ENCODE measurements around the gene PSMF1. TPM values are rescaled to one million over a fixed set of nuclear protein-coding genes. Genes with fewer than 3 reads are reported as not detected.

The PSMF1 gene
- total RNA-seq, 1 donor from 2014 or later: 142 TPM

DNA sequence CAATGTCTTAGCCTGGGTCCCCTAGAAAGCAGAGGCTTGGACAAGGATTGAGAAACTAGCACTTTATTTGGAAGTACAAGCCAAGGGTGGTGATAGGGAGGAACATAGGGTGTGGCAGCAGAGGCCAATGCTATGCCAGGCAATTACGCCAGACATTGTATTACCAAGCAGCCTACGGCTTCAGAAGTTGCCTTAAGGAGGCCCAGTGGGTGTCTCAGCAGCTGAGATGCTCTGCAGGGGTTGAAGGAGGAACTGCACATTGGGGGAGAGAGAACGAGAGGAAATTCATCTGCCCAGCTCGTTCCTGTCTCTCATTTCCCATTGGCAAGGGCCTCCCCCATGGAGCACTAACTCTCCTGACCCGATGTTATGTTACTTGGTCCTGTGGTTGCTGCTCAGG, 85.7 kb downstream of the PSMF1 start:
- Mint-ChIP-seq H3K9me3 (no peaks in the 10 kb centered on the region), H3K4me3 (no peak overlapping the region), H3K4me1 (ENCODE audit: unreplicated experiment) (peaks cover 4% of the 10 kb centered on the region), H3K27ac (no peak overlapping the region), H3K27me3 (peaks cover 20% of the 10 kb centered on the region), H3K36me3 (no peaks in the 10 kb centered on the region)
- TF ChIP-seq, protein P1, sequence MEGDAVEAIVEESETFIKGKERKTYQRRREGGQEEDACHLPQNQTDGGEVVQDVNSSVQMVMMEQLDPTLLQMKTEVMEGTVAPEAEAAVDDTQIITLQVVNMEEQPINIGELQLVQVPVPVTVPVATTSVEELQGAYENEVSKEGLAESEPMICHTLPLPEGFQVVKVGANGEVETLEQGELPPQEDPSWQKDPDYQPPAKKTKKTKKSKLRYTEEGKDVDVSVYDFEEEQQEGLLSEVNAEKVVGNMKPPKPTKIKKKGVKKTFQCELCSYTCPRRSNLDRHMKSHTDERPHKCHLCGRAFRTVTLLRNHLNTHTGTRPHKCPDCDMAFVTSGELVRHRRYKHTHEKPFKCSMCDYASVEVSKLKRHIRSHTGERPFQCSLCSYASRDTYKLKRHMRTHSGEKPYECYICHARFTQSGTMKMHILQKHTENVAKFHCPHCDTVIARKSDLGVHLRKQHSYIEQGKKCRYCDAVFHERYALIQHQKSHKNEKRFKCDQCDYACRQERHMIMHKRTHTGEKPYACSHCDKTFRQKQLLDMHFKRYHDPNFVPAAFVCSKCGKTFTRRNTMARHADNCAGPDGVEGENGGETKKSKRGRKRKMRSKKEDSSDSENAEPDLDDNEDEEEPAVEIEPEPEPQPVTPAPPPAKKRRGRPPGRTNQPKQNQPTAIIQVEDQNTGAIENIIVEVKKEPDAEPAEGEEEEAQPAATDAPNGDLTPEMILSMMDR (conservative IDR thresholded peaks at IDR 0.05): no peak
- no peak for DNase-seq (ENCODE audit: extremely low spot score, unreplicated experiment)

DNA sequence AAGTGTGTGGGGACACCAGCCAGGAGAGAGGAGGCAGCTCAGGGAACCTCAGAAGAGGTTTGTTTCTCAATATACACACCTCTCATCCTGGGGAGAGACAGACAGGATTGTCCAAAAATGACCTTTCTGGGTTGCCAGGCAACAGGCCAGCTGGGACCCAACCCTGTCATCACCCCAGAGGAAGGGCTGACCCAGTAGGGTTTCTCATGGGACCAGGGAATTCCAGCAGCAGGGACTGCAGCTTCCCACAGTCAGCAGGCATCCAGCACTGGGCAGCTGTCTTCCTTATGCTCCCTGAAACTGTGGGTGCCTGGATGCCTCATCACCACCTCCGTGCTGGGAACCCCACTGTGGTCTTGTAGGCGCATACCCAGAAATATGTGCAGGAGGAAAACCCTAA, 86.2 kb downstream of the PSMF1 start:
- TF ChIP-seq, protein P1 (conservative IDR thresholded peaks at IDR 0.05): no peak
- Mint-ChIP-seq H3K27ac (no peak overlapping the region), H3K4me1 (ENCODE audit: unreplicated experiment) (peaks cover 4% of the 10 kb centered on the region), H3K4me3 (no peak overlapping the region), H3K36me3 (no peaks in the 10 kb centered on the region), H3K9me3 (no peaks in the 10 kb centered on the region), H3K27me3 (peaks cover 24% of the 10 kb centered on the region)
- DNase-seq (ENCODE audit: extremely low spot score, unreplicated experiment): no peak

DNA sequence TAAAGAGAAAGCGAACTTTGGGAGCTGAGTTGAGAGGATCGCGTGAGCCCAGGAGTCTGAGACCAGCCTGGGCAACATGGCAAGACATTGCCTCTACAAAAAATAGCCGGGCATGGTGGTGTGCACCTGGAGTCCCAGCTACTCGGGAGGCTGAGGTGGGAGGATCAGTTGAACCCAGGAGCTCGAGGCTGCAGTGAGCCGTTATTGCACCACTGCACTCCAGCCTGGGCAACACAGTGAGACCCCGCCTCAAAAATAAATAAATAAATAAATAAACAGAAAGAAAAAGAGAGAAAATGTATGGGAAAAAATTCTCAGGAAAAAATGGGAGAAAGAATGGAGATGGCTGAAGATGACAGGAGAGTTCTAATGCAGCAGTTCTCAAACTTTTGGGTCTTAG, 87.4 kb downstream of the PSMF1 start:
- H3K9me3 Mint-ChIP-seq: no peaks in the 10 kb centered on the region
- H3K4me3 Mint-ChIP-seq: no peak overlapping the region
- TF ChIP-seq, protein P1 (conservative IDR thresholded peaks at IDR 0.05): no peak
- H3K27me3 Mint-ChIP-seq: peaks cover 26% of the 10 kb centered on the region
- H3K27ac Mint-ChIP-seq: no peak overlapping the region
- H3K36me3 Mint-ChIP-seq: no peaks in the 10 kb centered on the region
- DNase-seq (ENCODE audit: extremely low spot score, unreplicated experiment): no peak
- H3K4me1 Mint-ChIP-seq (ENCODE audit: unreplicated experiment): peaks cover 4% of the 10 kb centered on the region

DNA sequence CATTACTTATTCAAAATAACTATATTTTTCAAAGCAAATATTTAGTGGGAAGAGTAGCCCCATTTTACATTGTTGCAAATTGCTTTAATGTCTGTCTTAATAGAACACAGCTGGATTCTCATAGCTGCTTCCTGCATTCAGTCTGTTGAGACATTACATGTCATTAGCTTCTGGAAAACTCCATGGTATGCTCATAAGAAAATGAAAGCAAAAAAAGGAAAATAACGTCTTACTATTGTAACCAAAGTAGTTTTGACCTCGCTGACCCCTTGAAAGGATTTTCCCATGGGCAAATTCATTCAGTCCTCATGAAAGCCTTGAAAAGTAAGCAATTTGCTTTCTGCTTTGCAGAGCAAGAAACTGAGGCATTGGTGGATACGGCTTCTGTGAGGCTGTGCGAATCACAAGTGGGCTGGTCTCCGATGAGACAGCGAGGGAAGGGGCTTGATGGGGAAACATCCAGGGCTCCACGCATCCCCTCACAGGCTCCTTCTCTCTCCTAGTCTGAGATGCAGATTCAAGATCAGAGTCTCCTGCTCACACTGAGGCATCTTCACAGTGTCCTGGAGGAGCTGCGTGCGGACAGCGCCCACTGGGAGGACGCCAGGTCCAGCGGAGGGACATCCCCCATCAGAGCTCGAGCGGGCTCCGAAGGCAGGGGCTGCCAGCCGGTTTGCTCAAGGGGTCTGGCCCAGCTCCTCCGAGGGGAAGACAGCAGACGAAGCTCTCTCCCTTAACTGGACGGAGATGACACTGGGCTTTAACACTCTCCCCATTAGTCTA, 88.2 kb downstream of the PSMF1 start:
- H3K4me3 Mint-ChIP-seq: no peak overlapping the region
- no peaks in the 10 kb centered on the region for H3K36me3 Mint-ChIP-seq
- TF ChIP-seq, protein P1 (conservative IDR thresholded peaks at IDR 0.05): no peak
- DNase-seq (ENCODE audit: extremely low spot score, unreplicated experiment): no peak
- H3K9me3 Mint-ChIP-seq: no peaks in the 10 kb centered on the region
- no peak overlapping the region for H3K27ac Mint-ChIP-seq
- peaks cover 26% of the 10 kb centered on the region for H3K27me3 Mint-ChIP-seq
- peaks cover 4% of the 10 kb centered on the region for H3K4me1 Mint-ChIP-seq (ENCODE audit: unreplicated experiment)

DNA sequence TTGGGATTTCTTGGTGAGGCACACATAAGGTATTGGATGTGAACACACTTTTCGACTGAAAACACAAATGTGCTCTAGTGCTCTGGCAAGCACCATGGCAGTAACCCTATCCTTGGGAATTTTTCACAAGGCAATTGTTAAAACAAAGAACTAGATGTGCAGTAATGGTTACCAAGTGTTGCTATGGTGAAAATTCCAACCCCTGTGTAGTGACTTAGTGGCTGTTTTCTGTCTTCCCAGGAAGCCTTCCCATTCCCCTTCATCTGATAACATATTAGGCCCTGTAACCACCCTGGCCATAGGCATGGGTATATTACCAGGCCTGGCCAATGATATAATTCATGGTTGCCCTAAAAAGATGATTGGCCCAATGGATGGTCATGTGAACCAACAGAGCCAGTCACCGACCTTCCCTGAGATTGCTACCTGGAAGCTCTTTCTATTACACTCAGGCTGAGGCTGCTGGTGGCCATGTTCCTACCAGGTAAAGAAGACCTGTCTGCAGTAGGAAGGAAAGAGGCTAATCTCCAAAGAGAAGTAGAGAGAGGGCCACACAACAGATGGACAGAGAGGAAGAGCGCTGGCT, 89.0 kb downstream of the PSMF1 start:
- no peak for DNase-seq (ENCODE audit: extremely low spot score, unreplicated experiment)
- Mint-ChIP-seq H3K4me3 (no peak overlapping the region), H3K27ac (no peak overlapping the region), H3K36me3 (no peaks in the 10 kb centered on the region), H3K27me3 (peaks cover 33% of the 10 kb centered on the region), H3K9me3 (no peaks in the 10 kb centered on the region), H3K4me1 (ENCODE audit: unreplicated experiment) (peaks cover 4% of the 10 kb centered on the region)
- TF ChIP-seq, protein P1 (conservative IDR thresholded peaks at IDR 0.05): no peak
